AG09319 (cell line): Measurements from ENCODE around the gene CSAG3.
"Not testable (repeated sequence)": the region's sequence is repeated elsewhere in the genome, so short reads cannot be mapped to it uniquely, and the experiment has no call there.

Experiments
- DNase-seq: peaks from one replicate; pipeline ENCODE4 v3.0.0-alpha.2; 2010; ENCODE audit warnings: low read depth; ENCODE audit errors: extremely low read depth
- CTCF ChIP-seq: IDR thresholded peaks from 2 replicates; pipeline ENCODE4 v1.5.1; 2011; ENCODE audit warnings: low read depth, mild to moderate bottlenecking, inconsistent platforms, low read length, moderate library complexity

The CSAG3 gene

GRCh38 chrX:152758918-152759317 lies at the start of gene CSAG3:
TSS of gene CSAG3 (plus strand) at chrX:152759218.
- not testable (repeated sequence) for DNase-seq

- not testable (repeated sequence) for DNase-seq
Observed at GRCh38 chrX:152713195-152713594, 45.8 kb upstream of the CSAG3 start.

- DNase-seq = not testable (repeated sequence)
Observed at GRCh38 chrX:152713815-152714787, 44.9 kb upstream of the CSAG3 start, which contains the start of gene MAGEA2B. TSS of gene MAGEA2B (plus strand) at chrX:152714628. CDS start at chrX:152717107, 2,479 bp downstream.

GRCh38 chrX:152725409-152725808 lies 33.6 kb upstream of the CSAG3 start:
- no peak for TF ChIP-seq CTCF
- no peak for DNase-seq

GRCh38 chrX:152733261-152733975 lies 25.6 kb upstream of the CSAG3 start, which contains the start of the genes CSAG1 and MAGEA12:
TSS of gene CSAG1 (minus strand) at chrX:152733721. CDS start at chrX:152732460, 1,261 bp downstream.
TSS of gene MAGEA12 (plus strand) at chrX:152733757. CDS start at chrX:152736162, 2,405 bp downstream.
- no peak for DNase-seq
- TF ChIP-seq CTCF = no peak

GRCh38 chrX:152734143-152734858 lies 24.7 kb upstream of the CSAG3 start:
- not testable (repeated sequence) for DNase-seq

GRCh38 chrX:152735101-152735500 lies 23.9 kb upstream of the CSAG3 start:
- TF ChIP-seq CTCF = no peak
- DNase-seq = no peak

- DNase-seq = no peak
- TF ChIP-seq CTCF = no peak
Observed at GRCh38 chrX:152735860-152736511, 23.0 kb upstream of the CSAG3 start.

- not testable (repeated sequence) for DNase-seq
Observed at GRCh38 chrX:152736528-152736927, 22.5 kb upstream of the CSAG3 start.
